NT2/D1 (cell line): Measurements from ENCODE around the gene LPIN2.

Experiments used
- SUZ12 ChIP-seq: IDR thresholded peaks from 2 replicates; pipeline ENCODE4 v1.6.1; 2011; ENCODE audit not compliant: insufficient read length, insufficient read depth; ENCODE audit errors: extremely low read depth
- YY1 ChIP-seq: IDR thresholded peaks from 2 replicates; pipeline ENCODE4 v1.6.1; 2011; ENCODE audit not compliant: insufficient read length, insufficient read depth
- ZNF274 ChIP-seq: IDR thresholded peaks from 2 replicates; pipeline ENCODE4 v1.6.1; 2011; ENCODE audit warnings: mild to moderate bottlenecking, low read depth, low read length

DNA sequence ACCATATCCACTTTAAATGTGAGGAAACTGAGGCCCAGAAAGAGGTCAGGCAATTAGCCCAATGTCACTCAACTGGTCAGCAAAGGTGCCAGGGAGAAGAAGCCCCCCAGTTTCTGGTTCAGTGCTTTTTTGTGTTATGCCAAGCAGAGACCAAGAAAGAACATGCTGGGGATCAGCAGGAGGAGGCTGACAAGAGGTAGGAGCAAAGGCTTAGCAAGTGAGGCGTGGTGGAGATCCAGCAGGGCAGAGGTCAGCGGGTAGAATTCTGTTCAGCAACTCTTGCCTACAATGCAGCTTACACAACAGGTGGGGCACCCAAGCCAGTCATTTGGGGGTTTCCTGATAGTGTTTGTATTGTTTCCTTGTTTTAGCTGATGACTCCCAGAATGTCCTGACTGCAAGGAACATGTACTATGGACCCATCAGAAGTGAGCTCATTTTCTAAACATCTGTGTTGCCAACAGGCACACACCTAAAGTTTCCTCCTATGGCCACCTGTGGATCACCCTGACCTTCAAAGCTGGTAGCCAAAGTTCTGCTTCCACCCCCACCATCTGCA is 28.2 kb downstream of the LPIN2 start:
- no peak for TF ChIP-seq YY1
- no peak for TF ChIP-seq ZNF274
- TF ChIP-seq SUZ12: no peak
